ENCODE measurements around the gene NCBP1.

The NCBP1 gene

DNA sequence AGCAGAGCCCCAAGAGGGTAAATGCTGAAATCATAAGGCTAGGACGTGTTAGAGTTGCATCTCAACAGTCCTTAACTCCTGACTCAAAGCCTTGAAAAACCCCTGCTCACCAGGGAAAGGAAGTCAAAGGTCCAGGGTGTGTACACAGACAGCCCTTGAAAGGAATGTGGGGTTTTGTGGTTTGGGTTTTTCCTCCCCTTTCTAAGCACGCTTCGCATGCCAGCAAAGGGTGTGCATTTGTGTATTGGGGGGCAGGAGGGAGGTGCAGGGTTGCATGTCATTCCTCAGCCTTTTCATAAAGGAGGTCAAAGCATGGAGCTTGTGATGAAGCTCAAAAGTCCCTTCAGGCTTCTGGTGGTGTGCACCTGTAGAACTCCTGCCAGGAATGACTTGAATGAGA, 80.8 kb downstream of the NCBP1 start:
- peak; percentile 25 for DNase-seq (ENCODE audit: low read depth)
- no peak overlapping the region for H3K4me3 ChIP-seq (replicated peaks; ENCODE audit: low read depth, low read length)
- TF ChIP-seq CTCF (IDR thresholded peaks at IDR 0.05; ENCODE audit: low read length, missing control alignments): no peak

DNA sequence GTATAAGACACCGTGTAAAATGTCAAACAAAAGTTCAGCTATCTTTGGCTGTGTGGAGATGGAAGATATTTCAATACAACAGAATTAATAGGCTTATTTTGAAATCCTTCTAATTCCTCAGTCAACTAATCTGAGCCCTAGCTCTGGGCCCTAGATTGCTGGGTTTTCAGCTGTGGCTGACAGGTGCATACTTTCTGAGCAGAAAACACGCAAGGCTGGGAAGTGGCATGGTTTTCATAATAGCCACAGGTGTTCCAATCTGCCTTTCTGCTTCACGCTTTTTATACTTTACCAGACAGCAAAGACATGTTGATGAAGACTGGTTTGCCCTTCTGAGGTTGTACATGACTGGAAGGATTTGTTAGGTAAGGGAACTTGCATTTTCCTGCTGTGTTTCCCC, 84.2 kb downstream of the NCBP1 start:
- no peak for DNase-seq (ENCODE audit: low read depth)
- no peak for TF ChIP-seq CTCF (IDR thresholded peaks at IDR 0.05; ENCODE audit: low read length, missing control alignments)
- no peak overlapping the region for H3K4me3 ChIP-seq (replicated peaks; ENCODE audit: low read depth, low read length)

- no peak overlapping the region for H3K4me3 ChIP-seq (replicated peaks; ENCODE audit: low read depth, low read length)
- no peak for DNase-seq (ENCODE audit: low read depth)
- no peak for TF ChIP-seq CTCF (IDR thresholded peaks at IDR 0.05; ENCODE audit: low read length, missing control alignments)
Measured at GRCh38 chr9:97721396-97721795, 87.8 kb downstream of the NCBP1 start.

DNA sequence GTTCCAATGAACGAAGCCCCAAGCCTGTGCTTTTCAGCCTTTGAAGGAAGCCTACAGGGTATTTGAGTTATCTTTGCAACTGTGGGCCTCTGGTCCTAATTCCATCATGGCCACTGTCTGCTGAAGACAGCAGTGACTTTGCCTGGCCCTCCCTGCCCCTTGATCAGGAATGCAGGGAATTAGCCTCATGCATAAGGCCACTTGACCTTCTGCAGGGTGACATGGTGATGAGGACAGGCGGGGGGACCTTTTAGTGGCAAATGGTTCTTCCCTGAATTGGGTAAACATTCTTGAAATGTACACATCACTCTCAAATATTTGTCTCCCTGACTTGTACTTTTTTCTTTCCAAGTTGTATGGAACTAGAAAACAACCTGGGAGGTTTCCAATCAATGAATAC, 88.7 kb downstream of the NCBP1 start:
- no peak for TF ChIP-seq CTCF (IDR thresholded peaks at IDR 0.05; ENCODE audit: low read length, missing control alignments)
- no peak for DNase-seq (ENCODE audit: low read depth)
- H3K4me3 ChIP-seq (replicated peaks; ENCODE audit: low read depth, low read length): no peak overlapping the region
